ENCODE results near the gene YAF2.

DNA sequence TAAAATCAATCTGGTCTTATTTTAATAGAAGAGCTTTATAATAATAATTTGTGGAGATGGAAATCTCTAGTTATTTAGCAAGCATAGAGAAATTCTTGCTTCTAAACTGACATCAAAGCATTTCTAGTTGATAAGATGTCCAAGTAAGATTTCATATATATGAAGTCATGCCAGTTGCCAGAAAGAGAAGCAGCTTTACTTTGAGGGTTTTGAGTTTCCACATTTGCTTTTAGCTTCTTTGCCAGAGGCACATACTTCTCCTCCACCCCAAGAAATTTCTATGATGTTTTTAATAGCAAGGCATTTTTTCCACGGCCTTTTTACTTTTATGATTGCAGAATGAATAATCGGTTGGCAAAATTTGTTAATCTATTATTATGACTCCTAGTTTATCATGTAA, 24.2 kb upstream of the YAF2 start:
- TF ChIP-seq, protein P1, sequence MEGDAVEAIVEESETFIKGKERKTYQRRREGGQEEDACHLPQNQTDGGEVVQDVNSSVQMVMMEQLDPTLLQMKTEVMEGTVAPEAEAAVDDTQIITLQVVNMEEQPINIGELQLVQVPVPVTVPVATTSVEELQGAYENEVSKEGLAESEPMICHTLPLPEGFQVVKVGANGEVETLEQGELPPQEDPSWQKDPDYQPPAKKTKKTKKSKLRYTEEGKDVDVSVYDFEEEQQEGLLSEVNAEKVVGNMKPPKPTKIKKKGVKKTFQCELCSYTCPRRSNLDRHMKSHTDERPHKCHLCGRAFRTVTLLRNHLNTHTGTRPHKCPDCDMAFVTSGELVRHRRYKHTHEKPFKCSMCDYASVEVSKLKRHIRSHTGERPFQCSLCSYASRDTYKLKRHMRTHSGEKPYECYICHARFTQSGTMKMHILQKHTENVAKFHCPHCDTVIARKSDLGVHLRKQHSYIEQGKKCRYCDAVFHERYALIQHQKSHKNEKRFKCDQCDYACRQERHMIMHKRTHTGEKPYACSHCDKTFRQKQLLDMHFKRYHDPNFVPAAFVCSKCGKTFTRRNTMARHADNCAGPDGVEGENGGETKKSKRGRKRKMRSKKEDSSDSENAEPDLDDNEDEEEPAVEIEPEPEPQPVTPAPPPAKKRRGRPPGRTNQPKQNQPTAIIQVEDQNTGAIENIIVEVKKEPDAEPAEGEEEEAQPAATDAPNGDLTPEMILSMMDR (IDR thresholded peaks at IDR 0.05; ENCODE audit: insufficient read depth, low read length) = no peak
- TF ChIP-seq POLR2AphosphoS5 (IDR thresholded peaks at IDR 0.05; ENCODE audit: low read depth) = no peak

All from HL-60 (cell line).